NCI-H2171 (cell line): ENCODE measurements around the gene NTN3.
"Not testable (repeated sequence)": the region's sequence is repeated elsewhere in the genome, so short reads cannot be mapped to it uniquely, and the experiment has no call there.

ENCODE experiments used
- DNase-seq: peaks from one replicate; lab custom pipeline; 2025; lab: John Stamatoyannopoulos, UW

Gene NTN3

GRCh38 chr16:2471016-2471652 is at the start of gene NTN3:
Gene NTN3 (plus strand): TSS chr16:2471297. CDS start chr16:2471702, 405 bp downstream.
- DNase-seq: peak; percentile 89

- DNase-seq: no peak
Observed at GRCh38 chr16:2422123-2422867, 48.8 kb upstream of the NTN3 start.

- DNase-seq: no peak
Observed at GRCh38 chr16:2424061-2425007, 46.8 kb upstream of the NTN3 start.

GRCh38 chr16:2425008-2425518 is 46.0 kb upstream of the NTN3 start:
- DNase-seq: no peak

- DNase-seq: no peak
Observed at GRCh38 chr16:2425825-2426430, 45.2 kb upstream of the NTN3 start.

- DNase-seq: no peak
Observed at GRCh38 chr16:2426941-2427361, 44.1 kb upstream of the NTN3 start.

- no peak for DNase-seq
Observed at GRCh38 chr16:2427526-2427925, 43.6 kb upstream of the NTN3 start.

GRCh38 chr16:2428051-2428783 is 42.9 kb upstream of the NTN3 start:
- DNase-seq: no peak

GRCh38 chr16:2428784-2429033 is 42.4 kb upstream of the NTN3 start:
- DNase-seq: no peak

- peak; percentile 96 for DNase-seq
Observed at GRCh38 chr16:2429034-2429770, 41.9 kb upstream of the NTN3 start, which contains the start of gene CCNF. Gene CCNF (plus strand): TSS chr16:2429447. CDS start chr16:2429482, 35 bp downstream.

- DNase-seq: no peak
Observed at GRCh38 chr16:2429771-2430663, 41.1 kb upstream of the NTN3 start.

GRCh38 chr16:2432286-2432685 is 38.8 kb upstream of the NTN3 start:
- DNase-seq: no peak

- no peak for DNase-seq
Observed at GRCh38 chr16:2432801-2433505, 38.1 kb upstream of the NTN3 start.

- DNase-seq: not testable (repeated sequence)
Observed at GRCh38 chr16:2435236-2435635, 35.9 kb upstream of the NTN3 start.

GRCh38 chr16:2436110-2436509 is 35.0 kb upstream of the NTN3 start:
- no peak for DNase-seq

- DNase-seq: no peak
Observed at GRCh38 chr16:2437032-2437790, 33.9 kb upstream of the NTN3 start.

- DNase-seq: no peak
Observed at GRCh38 chr16:2438121-2438520, 33.0 kb upstream of the NTN3 start.

- no peak for DNase-seq
Observed at GRCh38 chr16:2439598-2439997, 31.5 kb upstream of the NTN3 start.
